Ovary (tissue), 3 donors: ENCODE measurements around the gene PLPP7.

Experiments used
- CTCF ChIP-seq, 3 donors: fragments of 450-650 bp in 2 of 3; fragments of 200-600 bp in 1 of 3; IDR thresholded peaks; one replicate each; pipeline versions ENCODE4 v1.5.1 to v1.8.0; 2016 to 2022; ENCODE audit warnings: antibody characterized with exemption in 3 of 3, mild to moderate bottlenecking in 1 of 3
- EP300 ChIP-seq: sonication (generic); formaldehyde crosslinking; IDR thresholded peaks from one replicate; pipeline ENCODE4 v1.6.1; 2017; ENCODE audit warnings: antibody characterized with exemption
- POLR2A ChIP-seq: fragments of 450-650 bp; IDR thresholded peaks from one replicate; pipeline ENCODE4 v1.6.1; 2017; ENCODE audit warnings: antibody characterized with exemption, mild to moderate bottlenecking, moderate library complexity
- donor health status: DM: no; HTN: no; CAD: no.

- no peak for TF ChIP-seq CTCF (IDR thresholded peaks at IDR 0.05)
- TF ChIP-seq POLR2A = no peak
- no peak for TF ChIP-seq EP300
Observed at GRCh38 chr9:131263701-131264100, 25.8 kb upstream of the PLPP7 start.
